GM12878 (cell line): Measurements from ENCODE around the gene SYNRG.

ENCODE experiments used
- EP300 ChIP-seq, 2 experiments: fragments of 150-350 bp in 1 of 2; IDR thresholded peaks; 2 replicates each; pipeline ENCODE4 v1.6.1; 2011 to 2012; ENCODE audit warnings: low read depth in 2 of 2, low read length in 2 of 2, borderline replicate concordance in 1 of 2, improper control_type of control experiment in 1 of 2, inconsistent platforms in 1 of 2; ENCODE audit not compliant: control insufficient read depth in 1 of 2
- NFXL1 ChIP-seq: fragments of 450-650 bp; IDR thresholded peaks from 2 replicates; pipeline ENCODE4 v1.6.1; 2017; ENCODE audit warnings: antibody characterized with exemption, mild to moderate bottlenecking, borderline replicate concordance
- POLR2A ChIP-seq: IDR thresholded peaks from 2 replicates; pipeline ENCODE4 v1.6.1; 2011; ENCODE audit warnings: low read depth, mild to moderate bottlenecking, low read length
- POLR2AphosphoS5 ChIP-seq: IDR thresholded peaks from 2 replicates; pipeline ENCODE4 v1.6.1; 2011; ENCODE audit warnings: mild to moderate bottlenecking, low read length, inconsistent platforms
- RAD51 ChIP-seq: fragments of 450-650 bp; IDR thresholded peaks from 2 replicates; pipeline ENCODE4 v1.6.1; 2016; ENCODE audit warnings: moderate library complexity, mild to moderate bottlenecking, inconsistent platforms
- TF ChIP-seq, protein P1 (sequence below), 3 experiments: IDR thresholded peaks in 2 of 3; conservative IDR thresholded peaks in 1 of 3; 2 replicates each; pipeline ENCODE4 v1.5.1; 2011; ENCODE audit warnings: low read depth in 3 of 3, low read length in 3 of 3, mild to moderate bottlenecking in 3 of 3, control low read depth in 2 of 3, moderate library complexity in 2 of 3, inconsistent platforms in 1 of 3, mixed read lengths in 1 of 3; ENCODE audit not compliant: control insufficient read depth in 2 of 3, insufficient read depth in 1 of 3; ENCODE audit errors: extremely low read depth in 1 of 3
- TF ChIP-seq, protein P2 (sequence below): fragments of 450-650 bp; IDR thresholded peaks from 2 replicates; pipeline ENCODE4 v1.6.1; 2014; ENCODE audit warnings: mild to moderate bottlenecking

DNA sequence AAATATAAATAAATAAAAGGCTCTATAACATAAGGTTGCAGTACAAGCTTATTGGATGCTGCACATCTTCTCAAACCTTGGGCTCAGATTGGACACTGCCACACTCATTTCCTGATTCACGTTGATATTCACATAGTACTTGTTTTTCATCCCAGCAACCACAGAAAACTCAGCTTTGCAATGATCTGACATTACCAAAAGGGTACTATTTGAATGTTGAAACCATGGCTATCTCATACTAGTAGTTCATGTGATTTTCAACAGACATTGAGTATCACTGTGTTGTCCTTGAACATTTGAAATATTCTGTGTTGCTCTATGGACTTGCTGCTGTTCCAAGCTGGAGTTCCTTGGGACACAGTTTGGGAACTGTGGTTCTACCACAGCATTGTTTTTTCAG, 48.0 kb upstream of the SYNRG start:
- no peak for TF ChIP-seq RAD51
- TF ChIP-seq, protein P1, sequence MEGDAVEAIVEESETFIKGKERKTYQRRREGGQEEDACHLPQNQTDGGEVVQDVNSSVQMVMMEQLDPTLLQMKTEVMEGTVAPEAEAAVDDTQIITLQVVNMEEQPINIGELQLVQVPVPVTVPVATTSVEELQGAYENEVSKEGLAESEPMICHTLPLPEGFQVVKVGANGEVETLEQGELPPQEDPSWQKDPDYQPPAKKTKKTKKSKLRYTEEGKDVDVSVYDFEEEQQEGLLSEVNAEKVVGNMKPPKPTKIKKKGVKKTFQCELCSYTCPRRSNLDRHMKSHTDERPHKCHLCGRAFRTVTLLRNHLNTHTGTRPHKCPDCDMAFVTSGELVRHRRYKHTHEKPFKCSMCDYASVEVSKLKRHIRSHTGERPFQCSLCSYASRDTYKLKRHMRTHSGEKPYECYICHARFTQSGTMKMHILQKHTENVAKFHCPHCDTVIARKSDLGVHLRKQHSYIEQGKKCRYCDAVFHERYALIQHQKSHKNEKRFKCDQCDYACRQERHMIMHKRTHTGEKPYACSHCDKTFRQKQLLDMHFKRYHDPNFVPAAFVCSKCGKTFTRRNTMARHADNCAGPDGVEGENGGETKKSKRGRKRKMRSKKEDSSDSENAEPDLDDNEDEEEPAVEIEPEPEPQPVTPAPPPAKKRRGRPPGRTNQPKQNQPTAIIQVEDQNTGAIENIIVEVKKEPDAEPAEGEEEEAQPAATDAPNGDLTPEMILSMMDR (IDR thresholded peaks at IDR 0.05 in 2 of 3, conservative IDR thresholded peaks at IDR 0.05 in 1 of 3; ENCODE audit: control insufficient read depth in 2 of 3, extremely low read depth in 1 of 3, insufficient read depth in 1 of 3, low read depth in 3 of 3, low read length in 3 of 3), result no peak
- TF ChIP-seq EP300 (IDR thresholded peaks at IDR 0.05; ENCODE audit: borderline replicate concordance in 1 of 2, control insufficient read depth in 1 of 2, low read depth in 2 of 2, low read length in 2 of 2), result no peak
- no peak for TF ChIP-seq POLR2AphosphoS5
- TF ChIP-seq, protein P2, sequence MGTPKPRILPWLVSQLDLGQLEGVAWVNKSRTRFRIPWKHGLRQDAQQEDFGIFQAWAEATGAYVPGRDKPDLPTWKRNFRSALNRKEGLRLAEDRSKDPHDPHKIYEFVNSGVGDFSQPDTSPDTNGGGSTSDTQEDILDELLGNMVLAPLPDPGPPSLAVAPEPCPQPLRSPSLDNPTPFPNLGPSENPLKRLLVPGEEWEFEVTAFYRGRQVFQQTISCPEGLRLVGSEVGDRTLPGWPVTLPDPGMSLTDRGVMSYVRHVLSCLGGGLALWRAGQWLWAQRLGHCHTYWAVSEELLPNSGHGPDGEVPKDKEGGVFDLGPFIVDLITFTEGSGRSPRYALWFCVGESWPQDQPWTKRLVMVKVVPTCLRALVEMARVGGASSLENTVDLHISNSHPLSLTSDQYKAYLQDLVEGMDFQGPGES, result no peak
- no peak for TF ChIP-seq NFXL1
- TF ChIP-seq POLR2A, result no peak
